Mesenchymal stem cell (in vitro differentiated cells and primary cell): ENCODE measurements around the gene SYF2. TPM values are rescaled to one million over a fixed set of nuclear protein-coding genes. Genes with fewer than 3 reads are reported as not detected.
A peak's percentile ranks its signal among the peaks of the same experiment; 100 is the strongest.
"Not testable (repeated sequence)": the region's sequence is repeated elsewhere in the genome, so short reads cannot be mapped to it uniquely, and the experiment has no call there.

Experiments
- DNase-seq: peaks from one replicate; pipeline ENCODE4 v3.0.0-alpha.2; 2013
- H2AFZ ChIP-seq: one replicate; pipeline ENCODE4 v1.6.1; 2013; ENCODE audit warnings: low read depth, mild to moderate bottlenecking, control low read depth, inconsistent platforms, low read length, moderate library complexity
- H2AK5ac ChIP-seq: 2 replicates; pipeline ENCODE4 v1.6.1; 2013; ENCODE audit warnings: low read length, moderate library complexity, mild to moderate bottlenecking, inconsistent platforms; ENCODE audit not compliant: severe bottlenecking
- H2BK120ac ChIP-seq: one replicate; pipeline ENCODE4 v1.6.1; 2013; ENCODE audit warnings: low read depth, mild to moderate bottlenecking, inconsistent platforms, low read length, moderate library complexity
- H2BK12ac ChIP-seq, 2 experiments: one replicate each; pipeline ENCODE4 v1.6.1; 2013; ENCODE audit warnings: inconsistent platforms in 2 of 2, low read length in 2 of 2, mild to moderate bottlenecking in 2 of 2, moderate library complexity in 2 of 2, control low read depth in 1 of 2
- H2BK15ac ChIP-seq: one replicate; pipeline ENCODE4 v1.6.1; 2013; ENCODE audit warnings: mild to moderate bottlenecking, low read depth, inconsistent platforms; ENCODE audit not compliant: poor library complexity, severe bottlenecking
- H2BK5ac ChIP-seq: 2 replicates; pipeline ENCODE4 v1.6.1; 2013; ENCODE audit warnings: low read depth, mild to moderate bottlenecking, low read length, control low read depth, inconsistent platforms; ENCODE audit not compliant: poor library complexity, severe bottlenecking
- H3K14ac ChIP-seq, 2 experiments: one replicate each; pipeline ENCODE4 v1.6.1; 2013; ENCODE audit warnings: inconsistent platforms in 2 of 2, low read length in 2 of 2, control low read depth in 1 of 2, mild to moderate bottlenecking in 1 of 2, moderate library complexity in 1 of 2
- H3K18ac ChIP-seq, 2 experiments: one replicate each; pipeline ENCODE4 v1.6.1; 2013; ENCODE audit warnings: inconsistent platforms in 2 of 2, low read length in 2 of 2, control low read depth in 1 of 2, low read depth in 1 of 2, mild to moderate bottlenecking in 1 of 2
- H3K23ac ChIP-seq, 2 experiments: one replicate each; pipeline ENCODE4 v1.6.1; 2013; ENCODE audit warnings: inconsistent platforms in 2 of 2, low read length in 2 of 2, mild to moderate bottlenecking in 2 of 2, moderate library complexity in 2 of 2, control low read depth in 1 of 2
- H3K27ac ChIP-seq: 2 replicates; pipeline ENCODE4 v1.5.1; 2013; ENCODE audit warnings: mild to moderate bottlenecking, moderate library complexity, low read length, control low read depth, inconsistent platforms; ENCODE audit not compliant: poor library complexity, severe bottlenecking
- H3K27me3 ChIP-seq, 2 experiments: 2 replicates each; pipeline versions ENCODE4 v1.6.1 to v1.7.0; 2013; ENCODE audit warnings: low read length in 2 of 2, mild to moderate bottlenecking in 2 of 2, moderate library complexity in 2 of 2, control low read depth in 1 of 2, inconsistent platforms in 1 of 2; ENCODE audit not compliant: control insufficient read depth in 1 of 2, insufficient read depth in 1 of 2
- H3K36me3 ChIP-seq, 2 experiments: 2 replicates each; pipeline versions ENCODE4 v1.6.1 to v1.7.0; 2013; ENCODE audit warnings: low read length in 2 of 2, control low read depth in 1 of 2, inconsistent platforms in 1 of 2, low read depth in 1 of 2, mild to moderate bottlenecking in 1 of 2; ENCODE audit not compliant: insufficient read depth in 2 of 2, control insufficient read depth in 1 of 2
- H3K4ac ChIP-seq, 2 experiments: one replicate each; pipeline ENCODE4 v1.6.1; 2013; ENCODE audit warnings: inconsistent platforms in 2 of 2, low read length in 2 of 2, mild to moderate bottlenecking in 2 of 2, moderate library complexity in 2 of 2, control low read depth in 1 of 2, low read depth in 1 of 2
- H3K4me1 ChIP-seq: 2 replicates; pipeline ENCODE4 v1.6.1; 2013; ENCODE audit warnings: low read depth, low read length, control low read depth; ENCODE audit not compliant: control insufficient read depth, insufficient read depth
- H3K4me2 ChIP-seq: 2 replicates; pipeline ENCODE4 v1.6.1; 2013; ENCODE audit warnings: low read length, mild to moderate bottlenecking, inconsistent platforms; ENCODE audit not compliant: poor library complexity, severe bottlenecking
- H3K4me3 ChIP-seq, 2 experiments: 2 replicates each; pipeline versions ENCODE4 v1.5.1 to v1.7.0; 2013; ENCODE audit warnings: low read length in 2 of 2, mild to moderate bottlenecking in 2 of 2, control low read depth in 1 of 2, low read depth in 1 of 2; ENCODE audit not compliant: insufficient read depth in 1 of 2
- H3K79me1 ChIP-seq: replicated peaks from 2 replicates; pipeline ENCODE4 v1.6.1; 2013; ENCODE audit warnings: mild to moderate bottlenecking, control low read depth, low read length, inconsistent platforms; ENCODE audit not compliant: poor library complexity, severe bottlenecking
- H3K9ac ChIP-seq: 2 replicates; pipeline ENCODE4 v1.7.0; 2013; ENCODE audit warnings: mild to moderate bottlenecking, low read length, moderate library complexity
- H3K9me3 ChIP-seq: 2 replicates; pipeline ENCODE4 v1.7.0; 2013; ENCODE audit warnings: mild to moderate bottlenecking, low read length; ENCODE audit not compliant: control insufficient read depth
- H4K8ac ChIP-seq: one replicate; pipeline ENCODE4 v1.6.1; 2013; ENCODE audit warnings: inconsistent platforms, mild to moderate bottlenecking, low read length, moderate library complexity
- H4K91ac ChIP-seq: one replicate; pipeline ENCODE4 v1.6.1; 2013; ENCODE audit warnings: mild to moderate bottlenecking, low read length, inconsistent platforms
- WGBS: methylation state at CpG from one replicate; pipeline ENCODE4 v1.1.7; 2013; ENCODE audit warnings: mixed read lengths; 5-methylcytosine and 5-hydroxymethylcytosine counted together
- polyA plus RNA-seq, 2 experiments: library from polyadenylated mRNA; stranded (reverse); fragments of 200-250 nt; gene quantifications; one replicate each; pipeline ENCODE4 v1.2.3, GENCODE V29; 2013

The SYF2 gene
- 74.2 TPM for polyA plus RNA-seq (2013, experiment 1 of 2)
- polyA plus RNA-seq (2013, experiment 2 of 2) = 74.8 TPM

- H3K18ac ChIP-seq = peak within 1 kb of the TSS; percentile 85 to 94
- H3K4me2 ChIP-seq = peak within 1 kb of the TSS; percentile 90
- WGBS = under 1% methylated on average over 52 of the region's 54 CpGs
- no peaks in the 10 kb centered on the region for H3K27me3 ChIP-seq
- H2BK15ac ChIP-seq = no peak within 1 kb of the TSS
- H3K23ac ChIP-seq = peak within 1 kb of the TSS in 1 of 2 experiments; percentile 9
- no peaks in the 10 kb centered on the region for H3K9me3 ChIP-seq
- H3K79me1 ChIP-seq = peaks cover 24% of the 10 kb centered on the region
- H3K36me3 ChIP-seq = peaks cover 13 to 46% of the 10 kb centered on the region in 2 experiments
- H3K4me1 ChIP-seq = peaks cover 6% of the 10 kb centered on the region
- peak within 1 kb of the TSS; percentile 99 for H3K9ac ChIP-seq
- peak within 1 kb of the TSS; percentile 79 to 94 for H3K4me3 ChIP-seq
- H2AFZ ChIP-seq = peak within 1 kb of the TSS; percentile 72
- H2AK5ac ChIP-seq = peak within 1 kb of the TSS; percentile 10
- no peak within 1 kb of the TSS for H2BK12ac ChIP-seq
- DNase-seq = peak; percentile 96
- no peak within 1 kb of the TSS for H3K14ac ChIP-seq
- H2BK120ac ChIP-seq = peak within 1 kb of the TSS; percentile 67
- peak within 1 kb of the TSS; percentile 87 for H4K8ac ChIP-seq
- peak within 1 kb of the TSS; percentile 77 to 93 for H3K4ac ChIP-seq
- H4K91ac ChIP-seq = peak within 1 kb of the TSS; percentile 78
- H3K27ac ChIP-seq = peak within 1 kb of the TSS; percentile 84
- H2BK5ac ChIP-seq = peak within 1 kb of the TSS; percentile 66
These were observed at the start of gene SYF2 for GRCh38 chr1:25232027-25232865. Gene SYF2 (minus strand): TSS chr1:25232502. CDS start chr1:25232467, 35 bp downstream.

- H3K36me3 ChIP-seq, DNase-seq, H3K4me1 ChIP-seq, H2BK15ac ChIP-seq, H3K4me2 ChIP-seq, H2AFZ ChIP-seq, H4K91ac ChIP-seq, H4K8ac ChIP-seq, H3K4me3 ChIP-seq, H2BK120ac ChIP-seq, H3K9ac ChIP-seq, H3K14ac ChIP-seq, H3K27me3 ChIP-seq, H3K79me1 ChIP-seq, H3K18ac ChIP-seq, H2BK5ac ChIP-seq, H2BK12ac ChIP-seq, H3K27ac ChIP-seq, H3K9me3 ChIP-seq, H2AK5ac ChIP-seq, H3K23ac ChIP-seq, H3K4ac ChIP-seq: not testable (repeated sequence)
- no CpG with 5 or more reads among the region's 5 CpGs for WGBS
These were observed 47.4 kb upstream of the SYF2 start for GRCh38 chr1:25279693-25280111.

GRCh38 chr1:25278790-25279189 is 46.5 kb upstream of the SYF2 start:
- not testable (repeated sequence) for H3K14ac ChIP-seq, H2BK15ac ChIP-seq, H3K18ac ChIP-seq, H2BK12ac ChIP-seq, H3K9me3 ChIP-seq, DNase-seq, H2AK5ac ChIP-seq, H2BK5ac ChIP-seq, H2BK120ac ChIP-seq, H3K4me1 ChIP-seq, H3K4me2 ChIP-seq, H2AFZ ChIP-seq, H3K23ac ChIP-seq, H4K8ac ChIP-seq, H3K4ac ChIP-seq, H3K4me3 ChIP-seq, H3K36me3 ChIP-seq, H3K79me1 ChIP-seq, H4K91ac ChIP-seq, H3K27ac ChIP-seq, H3K27me3 ChIP-seq, H3K9ac ChIP-seq
- WGBS = 83% methylated on average over 2 of the region's 8 CpGs

- not testable (repeated sequence) for H2AFZ ChIP-seq, H2AK5ac ChIP-seq, H4K8ac ChIP-seq, DNase-seq, H3K27me3 ChIP-seq, H3K4me2 ChIP-seq, H2BK120ac ChIP-seq, H3K14ac ChIP-seq, H3K36me3 ChIP-seq, H2BK12ac ChIP-seq, H3K27ac ChIP-seq, H3K4me1 ChIP-seq, H3K79me1 ChIP-seq, H3K18ac ChIP-seq, H3K4me3 ChIP-seq, H4K91ac ChIP-seq, H3K4ac ChIP-seq, H3K9ac ChIP-seq, H2BK15ac ChIP-seq, H3K23ac ChIP-seq, H3K9me3 ChIP-seq, H2BK5ac ChIP-seq
- WGBS = no CpG with 5 or more reads among the region's 2 CpGs
These were observed 46.1 kb upstream of the SYF2 start for GRCh38 chr1:25278358-25278757.
